Hair follicle dermal papilla cell (primary cell): ENCODE results near the gene NAB2. TPM values are rescaled to one million over a fixed set of nuclear protein-coding genes. Genes with fewer than 3 reads are reported as not detected.

Experiments
- total RNA-seq: library from RNA; depleted of rRNA; stranded (reverse); fragments of >200 nt; gene quantifications from 2 replicates; pipeline ENCODE4 v1.2.3, GENCODE V29; 2012

Gene NAB2, protein sequence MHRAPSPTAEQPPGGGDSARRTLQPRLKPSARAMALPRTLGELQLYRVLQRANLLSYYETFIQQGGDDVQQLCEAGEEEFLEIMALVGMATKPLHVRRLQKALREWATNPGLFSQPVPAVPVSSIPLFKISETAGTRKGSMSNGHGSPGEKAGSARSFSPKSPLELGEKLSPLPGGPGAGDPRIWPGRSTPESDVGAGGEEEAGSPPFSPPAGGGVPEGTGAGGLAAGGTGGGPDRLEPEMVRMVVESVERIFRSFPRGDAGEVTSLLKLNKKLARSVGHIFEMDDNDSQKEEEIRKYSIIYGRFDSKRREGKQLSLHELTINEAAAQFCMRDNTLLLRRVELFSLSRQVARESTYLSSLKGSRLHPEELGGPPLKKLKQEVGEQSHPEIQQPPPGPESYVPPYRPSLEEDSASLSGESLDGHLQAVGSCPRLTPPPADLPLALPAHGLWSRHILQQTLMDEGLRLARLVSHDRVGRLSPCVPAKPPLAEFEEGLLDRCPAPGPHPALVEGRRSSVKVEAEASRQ
- 49.7 and 51.2 TPM in 2 replicates for total RNA-seq

DNA sequence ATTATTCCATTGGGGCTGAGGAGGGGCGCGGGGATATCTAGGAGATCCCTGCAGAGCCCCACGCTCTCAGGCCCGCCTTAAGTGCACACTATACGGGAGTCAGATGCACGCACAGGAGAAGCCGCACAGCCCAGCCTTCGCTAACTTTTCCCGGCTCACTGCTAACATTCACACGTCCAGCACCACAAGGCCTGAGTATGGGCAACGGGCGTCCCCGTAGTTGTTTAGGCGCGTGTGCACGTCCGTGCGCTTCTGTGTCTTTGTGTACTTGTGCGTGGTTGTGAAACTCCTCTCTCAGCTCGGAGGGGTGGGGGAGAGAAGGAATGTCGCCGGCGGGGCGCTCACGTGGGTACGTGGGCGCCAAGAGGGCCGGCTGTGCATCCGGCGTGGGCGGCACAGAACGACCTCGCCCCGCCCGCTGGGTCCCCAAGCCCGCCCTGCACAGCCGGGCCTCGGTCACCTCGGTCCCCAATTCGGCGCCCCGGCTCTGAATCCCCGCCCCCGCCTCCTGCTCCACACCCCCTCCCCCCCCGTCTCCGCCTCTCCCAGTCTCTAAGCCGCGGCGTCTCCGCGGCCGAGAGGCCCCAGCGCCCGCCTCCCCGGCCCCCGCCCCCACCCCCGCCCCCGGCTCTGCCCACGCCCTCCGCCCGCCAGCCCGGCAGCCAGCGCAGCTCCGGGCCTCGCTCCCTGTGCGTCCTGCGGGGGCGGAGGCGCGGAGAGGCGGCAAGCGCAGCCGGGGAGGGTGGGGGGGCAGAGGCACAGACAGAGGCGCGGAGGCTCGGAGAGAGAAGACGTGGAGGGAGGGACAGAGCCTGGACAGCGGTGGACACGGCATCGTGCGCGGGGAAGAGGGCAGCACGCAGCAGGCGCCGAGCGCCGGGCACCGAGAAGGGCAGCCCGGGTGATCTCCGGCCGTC is at the start of gene NAB2:
Gene NAB2, plus strand, starts transcription at position 761 of the 917 bp plus-strand sequence. CDS start 158 bp downstream, outside the sequence.

DNA sequence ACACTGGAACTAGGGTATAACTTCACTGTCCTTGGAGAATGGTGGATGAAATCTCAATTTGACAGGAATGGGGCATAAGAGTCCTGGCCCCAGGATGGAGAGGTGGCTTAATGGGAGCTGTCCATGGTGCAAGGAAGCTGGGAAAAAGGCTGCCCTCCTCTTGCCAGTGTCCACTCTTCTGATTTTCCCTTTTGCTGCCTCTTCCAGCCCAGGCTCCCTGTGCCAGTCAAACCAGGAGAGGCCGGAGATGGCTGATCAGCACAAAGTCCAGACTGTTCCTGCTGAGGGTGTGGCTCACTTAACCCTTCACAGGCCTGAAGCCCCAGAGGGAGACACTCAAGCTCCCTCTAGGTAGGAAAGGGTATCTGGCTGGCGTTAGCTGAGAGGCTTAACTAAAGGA is 39.0 kb upstream of the NAB2 start, which contains the start of gene MYO1A:
Gene MYO1A, minus strand, starts transcription at position 240 of the 400 bp plus-strand sequence. CDS start 1,806 bp downstream, outside the sequence.

DNA sequence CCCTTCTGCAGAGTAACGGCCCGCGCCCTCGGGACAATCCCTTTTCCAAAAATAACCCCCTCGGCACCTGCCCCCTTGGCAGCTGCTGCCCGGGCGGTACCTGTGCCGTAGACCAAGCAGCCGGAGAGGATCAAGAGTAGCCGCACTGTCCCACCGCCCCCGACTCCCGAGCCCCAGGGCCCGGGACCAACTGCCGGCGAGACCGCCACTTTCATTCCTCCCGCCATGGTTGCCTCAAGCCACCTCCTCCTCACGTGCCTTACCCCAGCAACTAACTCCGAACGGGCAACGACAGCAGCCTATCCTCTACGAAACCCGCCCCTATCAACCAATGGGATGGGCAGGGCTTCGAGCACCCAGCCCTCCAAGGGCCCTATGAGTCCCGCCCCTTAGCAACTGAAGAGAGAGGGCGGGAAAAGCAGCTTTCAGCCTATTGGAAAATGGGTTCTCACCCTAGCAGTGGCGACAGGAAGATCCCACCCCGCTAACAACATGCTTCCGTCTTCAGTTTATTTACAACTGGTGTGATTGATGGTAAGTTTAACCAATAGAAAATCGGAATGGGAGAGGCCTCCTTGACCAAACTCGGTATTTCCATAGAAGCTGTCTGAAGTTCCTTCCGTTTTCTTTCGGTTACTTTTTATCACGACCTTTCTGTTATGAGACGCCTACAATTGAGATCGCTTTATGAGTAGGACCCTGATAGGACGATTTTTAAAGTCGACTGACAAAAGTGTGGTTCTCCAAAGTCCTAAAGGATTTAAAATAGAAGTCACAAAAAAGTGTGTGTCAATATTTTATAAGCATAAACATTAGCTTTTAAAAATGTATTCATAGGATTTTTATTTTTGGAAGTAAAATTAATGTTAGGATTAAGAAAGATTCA is 10.2 kb upstream of the NAB2 start, which contains the start of gene NEMP1:
Gene NEMP1, minus strand, starts transcription at position 273 of the 886 bp plus-strand sequence. Its CDS starts 46 bp downstream, at position 227.

DNA sequence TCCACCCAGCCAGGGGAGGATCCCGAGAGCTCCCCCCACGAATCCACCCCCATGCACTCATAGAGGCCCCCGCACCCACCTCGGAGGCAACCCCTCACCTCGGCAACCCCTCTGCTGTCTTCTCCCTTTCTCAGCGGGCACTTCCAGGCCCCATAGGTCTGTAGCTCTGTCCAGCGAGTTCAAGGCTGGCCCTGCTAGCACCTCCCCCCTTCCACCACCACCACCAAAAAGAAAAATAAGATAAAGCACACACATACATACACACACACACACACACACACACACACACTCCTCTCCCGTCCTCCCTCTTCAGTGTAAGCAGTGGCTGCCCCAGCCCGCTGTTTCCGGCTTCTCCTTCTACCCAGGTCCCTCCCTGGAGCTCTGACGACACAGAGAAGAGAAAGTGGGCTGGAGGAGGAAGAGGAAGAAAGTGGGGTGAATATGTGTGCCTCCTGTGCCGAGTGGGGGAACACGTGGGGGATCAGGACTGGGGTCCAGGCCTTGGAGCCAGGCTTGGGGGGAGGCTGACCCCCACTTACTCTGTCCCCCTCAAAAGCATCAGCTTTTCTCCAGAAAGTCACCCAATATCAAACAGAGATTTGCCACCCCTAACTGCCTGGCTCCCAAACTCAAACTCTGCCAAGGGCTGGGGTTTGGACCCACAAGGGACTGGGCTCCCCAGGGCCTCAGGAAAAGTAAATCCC is 22.3 kb downstream of the NAB2 start, which contains the start of gene STAT6:
Gene STAT6, minus strand, starts transcription at position 332 of the 704 bp plus-strand sequence. CDS start 3,084 bp downstream, outside the sequence.

DNA sequence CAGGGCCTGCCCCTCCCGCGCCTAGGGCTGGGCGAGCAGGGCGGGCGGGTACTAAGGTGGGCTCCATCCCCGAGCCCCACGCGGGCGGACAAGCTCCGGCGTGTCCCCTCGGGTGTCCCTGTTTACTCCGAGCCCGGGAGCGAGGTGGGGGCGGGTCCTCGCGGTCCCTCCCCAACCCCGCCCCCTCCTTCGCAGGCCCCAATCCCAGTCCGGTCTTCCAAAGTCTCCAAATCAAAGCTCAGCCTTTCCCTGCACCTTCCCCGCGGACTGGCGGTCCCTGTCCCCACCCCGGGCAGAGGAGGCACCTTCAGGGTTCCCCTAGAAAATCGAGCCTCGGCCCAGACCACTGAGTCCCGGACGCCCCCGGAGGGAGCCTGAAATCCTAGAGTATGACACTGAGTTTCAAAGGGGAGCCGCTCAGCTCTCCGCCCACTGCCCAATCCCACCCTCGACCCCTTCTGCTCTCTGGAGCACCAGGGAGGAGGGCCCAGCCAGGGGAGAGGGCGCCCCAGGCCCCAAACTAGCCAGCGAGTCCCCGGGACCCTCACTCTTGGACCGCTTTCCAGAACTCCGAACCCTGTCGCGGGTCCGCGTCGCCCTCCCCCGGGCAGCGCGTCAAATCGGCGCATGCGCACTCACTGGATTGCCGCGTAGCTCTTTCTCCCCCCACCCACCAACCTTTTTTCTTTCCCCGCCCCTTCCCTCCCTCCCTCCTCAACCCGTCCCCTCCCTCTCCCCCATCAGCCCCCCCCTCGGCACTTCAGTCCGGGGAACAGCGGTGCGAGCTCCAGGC is 39.0 kb downstream of the NAB2 start, which contains the start of gene LRP1:
Gene LRP1, plus strand, starts transcription at position 758 of the 793 bp plus-strand sequence. CDS start 482 bp downstream, outside the sequence.

Other genes starting within 250 kb of the NAB2 start
- gene SDR9C7, start 154.7 kb upstream of the NAB2 start, total RNA-seq: not detected in 2 replicates
- under 0.01 and 0.12 TPM in 2 replicates for gene RDH16, start 131.5 kb upstream of the NAB2 start, total RNA-seq
- gene ZBTB39, start 82.6 kb upstream of the NAB2 start, total RNA-seq: 6.4 and 8.3 TPM in 2 replicates
- not detected in 2 replicates for gene TAC3, start 72.6 kb upstream of the NAB2 start, total RNA-seq
- 0.12 TPM in 1 of 2 replicates, not detected in the other for gene MYO1A, start 39.0 kb upstream of the NAB2 start, total RNA-seq
- 3.9 and 4.9 TPM in 2 replicates for gene NEMP1, start 10.3 kb upstream of the NAB2 start, total RNA-seq
- gene STAT6, start 22.2 kb downstream of the NAB2 start, total RNA-seq: 129 and 138 TPM in 2 replicates
- gene LRP1, start 39.4 kb downstream of the NAB2 start, total RNA-seq: 581 and 702 TPM in 2 replicates
- gene LRP1-AS, start 58.5 kb downstream of the NAB2 start, total RNA-seq: not detected in 2 replicates
- 1.1 and 2.3 TPM in 2 replicates for gene NXPH4, start 127.7 kb downstream of the NAB2 start, total RNA-seq
- 209 and 258 TPM in 2 replicates for gene SHMT2, start 140.6 kb downstream of the NAB2 start, total RNA-seq
- 0.81 TPM in 1 of 2 replicates, not detected in the other for gene STAC3, start 162.1 kb downstream of the NAB2 start, total RNA-seq